Activated CD8-positive, alpha-beta T cell treated with anti-CD3 and anti-CD28 coated beads for 36 hours (primary cell): ENCODE data around the gene COA3. TPM values are rescaled to one million over a fixed set of nuclear protein-coding genes. Genes with fewer than 3 reads are reported as not detected.

Experiments used
- ATAC-seq: fragments of 200-7000 bp; cut with Tn5 transposase; one replicate; pipeline ENCODE4 v1.10.0; 2021; ENCODE audit warnings: mild to moderate bottlenecking, moderate library complexity
- CTCF ChIA-PET: fragments of 350-600 bp; sonication (Branson Sonifier 250); formaldehyde crosslinking; loops from one replicate; lab custom pipeline; 2021; ENCODE audit warnings: antibody characterized with exemption; lab: Charles Lee
- POLR2A ChIA-PET: fragments of 350-600 bp; sonication (Branson Sonifier 250); formaldehyde crosslinking; loops from one replicate; lab custom pipeline; 2021; ENCODE audit warnings: antibody characterized with exemption; lab: Charles Lee
- DNase-seq: peaks from one replicate; pipeline ENCODE4 v3.0.0-alpha.2; 2020
- H3K27ac Mint-ChIP-seq: one replicate; pipeline ENCODE4 v1.8.0; 2021; ENCODE audit warnings: mild to moderate bottlenecking, mixed read lengths
- H3K27me3 Mint-ChIP-seq: one replicate; pipeline ENCODE4 v1.8.0; 2021; ENCODE audit warnings: mixed read lengths
- H3K36me3 Mint-ChIP-seq: one replicate; pipeline ENCODE4 v1.8.0; 2021; ENCODE audit warnings: low read depth, mixed read lengths
- H3K4me1 Mint-ChIP-seq: one replicate; pipeline ENCODE4 v1.8.0; 2021; ENCODE audit warnings: low read depth, mixed read lengths
- H3K4me3 Mint-ChIP-seq: one replicate; pipeline ENCODE4 v1.8.0; 2021; ENCODE audit warnings: mild to moderate bottlenecking, moderate library complexity, mixed read lengths
- H3K9me3 Mint-ChIP-seq: one replicate; pipeline ENCODE4 v1.8.0; 2021; ENCODE audit warnings: mixed read lengths
- CTCF ChIP-seq: fragments of 200-600 bp; IDR thresholded peaks from one replicate; pipeline ENCODE4 v1.8.0; 2022; ENCODE audit warnings: antibody characterized with exemption, mild to moderate bottlenecking
- intact Hi-C: fragments of 100-400 bp; cut with micrococcal nuclease; formaldehyde crosslinking; loops from one replicate; pipeline ENCODE4 v1.10.0; 2022
- total RNA-seq, 2 experiments: library from RNA; stranded (reverse); gene quantifications; one replicate each; pipeline ENCODE4 v1.2.3, GENCODE V29; 2021

Gene COA3
- total RNA-seq, 2 experiments from 2014 or later: 24.9 to 27.9 TPM

DNA sequence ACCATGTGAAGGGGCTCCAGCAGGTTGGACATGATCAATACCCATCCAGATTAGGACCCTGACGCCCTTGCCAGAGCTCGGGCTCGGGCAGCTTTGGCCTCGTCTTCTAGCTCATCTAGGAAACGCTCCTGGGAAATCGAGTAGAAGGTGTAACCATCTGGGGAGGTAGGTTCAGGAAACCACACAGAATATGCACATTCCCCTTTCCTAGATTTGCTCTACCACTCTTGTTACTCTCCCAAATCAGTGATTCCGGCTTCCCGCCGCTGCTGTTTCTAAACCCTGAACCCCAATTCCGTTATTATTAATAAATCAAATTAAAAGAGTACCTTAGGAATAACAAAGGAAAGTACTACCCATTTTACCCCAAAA is 507 bp downstream of the COA3 start:
- no peak for ATAC-seq
- TF ChIP-seq CTCF: no peak
- Mint-ChIP-seq H3K4me1 (peaks cover 16% of the 10 kb centered on the region), H3K9me3 (peaks cover 2% of the 10 kb centered on the region), H3K4me3 (peak overlapping the region; percentile 92), H3K27ac (peak overlapping the region; percentile 78), H3K27me3 (no peaks in the 10 kb centered on the region), H3K36me3 (peaks cover 10% of the 10 kb centered on the region)
- DNase-seq: no peak
- CTCF ChIA-PET: interaction anchor here (1.0 to 2.3 kb wide), 6 partner anchors 19 to 220 kb away, joined by 3 to 11 read pairs (median 4); partner anchors contain the start of gene VPS25
- POLR2A ChIA-PET: interaction anchor here (0.7 to 1.8 kb wide), 6 partner anchors 14 to 1080 kb away, joined by 3 to 4 read pairs (median 4); partner anchors contain the start of gene AARSD1
- intact Hi-C loops: no loop called here

GRCh38 chr17:42797067-42798007 is 1.2 kb downstream of the COA3 start:
- POLR2A ChIA-PET: interaction anchor here (0.6 to 1.8 kb wide), 6 partner anchors 14 to 167 kb away, joined by 3 to 4 read pairs (median 4); partner anchors contain the start of gene AARSD1
- intact Hi-C loops: no loop called here
- H3K27ac Mint-ChIP-seq: peak overlapping the region; percentile 9

GRCh38 chr17:42796066-42796758 is 2.3 kb downstream of the COA3 start:
- ChIA-PET CTCF (interaction anchor here (1.1 to 2.3 kb wide), 3 partner anchors 24 to 218 kb away, joined by 3 to 11 read pairs (median 5); no protein-coding TSS in a partner anchor), POLR2A (interaction anchor here (1.5 kb wide), 1 partner anchor 14 kb away, joined by 5 read pairs; no protein-coding TSS in a partner anchor)
- no peaks in the 10 kb centered on the region for H3K27me3 Mint-ChIP-seq
- H3K36me3 Mint-ChIP-seq: peaks cover 10% of the 10 kb centered on the region
- peaks cover 2% of the 10 kb centered on the region for H3K9me3 Mint-ChIP-seq
- no peak for DNase-seq
- H3K27ac Mint-ChIP-seq: no peak overlapping the region
- peaks cover 16% of the 10 kb centered on the region for H3K4me1 Mint-ChIP-seq
- no peak overlapping the region for H3K4me3 Mint-ChIP-seq
- TF ChIP-seq CTCF: no peak
- intact Hi-C loops: no loop called here
- ATAC-seq: no peak

More at GRCh38 chr17:42797067-42798007, 1.2 kb downstream of the COA3 start:
- no peak for ATAC-seq
- TF ChIP-seq CTCF: no peak
- Mint-ChIP-seq H3K4me3 (peak overlapping the region; percentile 92), H3K9me3 (peaks cover 2% of the 10 kb centered on the region), H3K4me1 (peaks cover 16% of the 10 kb centered on the region), H3K27me3 (no peaks in the 10 kb centered on the region), H3K36me3 (peaks cover 10% of the 10 kb centered on the region)
- DNase-seq: no peak
- CTCF ChIA-PET: interaction anchor here (1.0 to 2.3 kb wide), 6 partner anchors 19 to 219 kb away, joined by 3 to 11 read pairs (median 4); partner anchors contain the start of gene VPS25

GRCh38 chr17:42795465-42795864 is 3.0 kb downstream of the COA3 start:
- intact Hi-C loops: no loop called here
- no peak overlapping the region for H3K4me3 Mint-ChIP-seq
- TF ChIP-seq CTCF: no peak
- DNase-seq (no peak), ATAC-seq (no peak)
- no peak overlapping the region for H3K27ac Mint-ChIP-seq
- peaks cover 10% of the 10 kb centered on the region for H3K36me3 Mint-ChIP-seq
- H3K9me3 Mint-ChIP-seq: peaks cover 2% of the 10 kb centered on the region
- H3K27me3 Mint-ChIP-seq: no peaks in the 10 kb centered on the region
- ChIA-PET CTCF (interaction anchor here (1.1 kb wide), 1 partner anchor 25 kb away, joined by 3 read pairs; no protein-coding TSS in a partner anchor), POLR2A (interaction anchor here (1.5 kb wide), 1 partner anchor 14 kb away, joined by 5 read pairs; no protein-coding TSS in a partner anchor)
- peaks cover 16% of the 10 kb centered on the region for H3K4me1 Mint-ChIP-seq
